OCI-LY1 (cell line): ENCODE results near the gene CCM2.

Experiments
- H2AFZ ChIP-seq: fragments of 200-600 bp; sonication (generic), shearing (Covaris generic); 2 replicates; pipeline ENCODE4 v1.6.0; 2014; ENCODE audit warnings: antibody characterized with exemption, mild to moderate bottlenecking, low read length
- H3F3A ChIP-seq: fragments of 200-600 bp; sonication (generic), shearing (Covaris generic); 2 replicates; pipeline ENCODE4 v1.6.0; 2014; ENCODE audit warnings: mild to moderate bottlenecking, antibody characterized with exemption, low read length, moderate library complexity; ENCODE audit not compliant: insufficient read depth
- H3K27ac ChIP-seq: fragments of 200-600 bp; sonication (generic); 2 replicates; pipeline ENCODE4 v1.5.1; 2014; ENCODE audit warnings: low read length, mixed run types, mild to moderate bottlenecking, low read depth; ENCODE audit not compliant: poor library complexity, severe bottlenecking
- H3K27me3 ChIP-seq: fragments of 200-600 bp; sonication (generic); 2 replicates; pipeline ENCODE4 v1.6.0; 2014; ENCODE audit warnings: antibody characterized with exemption, mild to moderate bottlenecking, low read length, moderate library complexity; ENCODE audit not compliant: insufficient read depth
- H3K36me3 ChIP-seq: fragments of 200-600 bp; sonication (generic); 2 replicates; pipeline ENCODE4 v1.6.1; 2014; ENCODE audit warnings: mild to moderate bottlenecking, antibody characterized with exemption, low read length, moderate library complexity, mixed read lengths; ENCODE audit not compliant: insufficient read depth
- H3K4me1 ChIP-seq: fragments of 200-600 bp; sonication (generic); 2 replicates; pipeline ENCODE4 v1.5.1; 2014; ENCODE audit warnings: mild to moderate bottlenecking, low read length, moderate library complexity; ENCODE audit not compliant: insufficient read depth, severe bottlenecking
- H3K4me2 ChIP-seq: fragments of 200-600 bp; sonication (generic), shearing (Covaris generic); 2 replicates; pipeline ENCODE4 v1.6.1; 2014; ENCODE audit warnings: low read length
- H3K4me3 ChIP-seq: fragments of 200-600 bp; sonication (generic); 2 replicates; pipeline ENCODE4 v1.5.1; 2014; ENCODE audit warnings: low read length, low read depth, mild to moderate bottlenecking, mixed read lengths; ENCODE audit not compliant: poor library complexity, severe bottlenecking
- H3K79me2 ChIP-seq: fragments of 200-600 bp; shearing (Covaris generic); 2 replicates; pipeline ENCODE4 v1.6.1; 2016; ENCODE audit warnings: mixed run types, low read length, mixed read lengths; ENCODE audit not compliant: insufficient read depth
- H3K9ac ChIP-seq: fragments of 200-600 bp; sonication (generic), shearing (Covaris generic); 2 replicates; pipeline ENCODE4 v1.6.1; 2014; ENCODE audit warnings: mild to moderate bottlenecking, low read length, mixed read lengths
- H3K9me2 ChIP-seq: fragments of 200-600 bp; sonication (generic), shearing (Covaris generic); 2 replicates; pipeline ENCODE4 v1.6.1; 2014; ENCODE audit warnings: low read depth, mild to moderate bottlenecking, low read length, mixed read lengths
- H3K9me3 ChIP-seq: fragments of 200-600 bp; shearing (Covaris generic); 2 replicates; pipeline ENCODE4 v1.6.1; 2014; ENCODE audit warnings: low read length, mixed read lengths
- H4K20me1 ChIP-seq: fragments of 200-600 bp; sonication (generic), shearing (Covaris generic); 2 replicates; pipeline ENCODE4 v1.6.0; 2016; ENCODE audit warnings: mild to moderate bottlenecking, low read length; ENCODE audit not compliant: insufficient read depth
- CTCF ChIP-seq: fragments of 200-600 bp; sonication (generic), shearing (Covaris generic); IDR thresholded peaks from 2 replicates; pipeline ENCODE4 v1.5.1; 2017; ENCODE audit warnings: mild to moderate bottlenecking, antibody characterized with exemption, low read length, moderate library complexity, mixed read lengths
- EZH2 ChIP-seq: fragments of 200-600 bp; sonication (generic), shearing (Covaris generic); IDR thresholded peaks from 2 replicates; pipeline ENCODE4 v1.8.0; 2017; ENCODE audit warnings: borderline replicate concordance, mixed run types, mild to moderate bottlenecking, antibody characterized with exemption, low read length, moderate library complexity, mixed read lengths

The CCM2 gene

DNA sequence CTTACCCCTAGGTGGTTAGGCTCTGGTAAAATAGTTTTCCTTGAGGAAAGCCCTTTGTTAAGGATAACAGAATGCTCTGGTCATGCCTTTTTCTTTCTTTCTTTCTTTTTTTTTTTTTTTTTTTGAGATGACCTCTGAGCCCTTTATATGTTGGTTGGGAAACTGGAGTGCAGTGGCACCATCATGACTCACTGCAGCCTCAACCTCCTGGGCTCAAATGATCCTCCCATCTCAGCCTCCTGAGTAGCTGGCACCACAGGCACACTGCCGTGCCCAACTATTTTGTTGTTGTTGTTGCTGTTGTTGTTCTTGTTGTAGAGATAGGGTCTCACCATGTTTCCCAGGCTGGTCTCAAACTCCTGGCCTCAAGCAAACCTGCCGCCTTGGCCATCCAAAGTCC lies 61.4 kb downstream of the CCM2 start:
- H3K27me3 ChIP-seq: no peaks in the 10 kb centered on the region
- no peaks in the 10 kb centered on the region for H3F3A ChIP-seq
- no peaks in the 10 kb centered on the region for H3K4me1 ChIP-seq
- TF ChIP-seq EZH2 (no peak), CTCF (no peak)
- no peak overlapping the region for H2AFZ ChIP-seq
- H3K36me3 ChIP-seq: peaks cover 85% of the 10 kb centered on the region
- no peak overlapping the region for H3K4me3 ChIP-seq
- H3K4me2 ChIP-seq: no peak overlapping the region
- H3K9ac ChIP-seq: no peak overlapping the region
- peaks cover 9% of the 10 kb centered on the region; the same call in 1 of the 2 replicates for H4K20me1 ChIP-seq
- no peaks in the 10 kb centered on the region for H3K9me3 ChIP-seq
- no peaks in the 10 kb centered on the region for H3K9me2 ChIP-seq
- H3K27ac ChIP-seq: no peak overlapping the region
- H3K79me2 ChIP-seq: peaks cover 73% of the 10 kb centered on the region

DNA sequence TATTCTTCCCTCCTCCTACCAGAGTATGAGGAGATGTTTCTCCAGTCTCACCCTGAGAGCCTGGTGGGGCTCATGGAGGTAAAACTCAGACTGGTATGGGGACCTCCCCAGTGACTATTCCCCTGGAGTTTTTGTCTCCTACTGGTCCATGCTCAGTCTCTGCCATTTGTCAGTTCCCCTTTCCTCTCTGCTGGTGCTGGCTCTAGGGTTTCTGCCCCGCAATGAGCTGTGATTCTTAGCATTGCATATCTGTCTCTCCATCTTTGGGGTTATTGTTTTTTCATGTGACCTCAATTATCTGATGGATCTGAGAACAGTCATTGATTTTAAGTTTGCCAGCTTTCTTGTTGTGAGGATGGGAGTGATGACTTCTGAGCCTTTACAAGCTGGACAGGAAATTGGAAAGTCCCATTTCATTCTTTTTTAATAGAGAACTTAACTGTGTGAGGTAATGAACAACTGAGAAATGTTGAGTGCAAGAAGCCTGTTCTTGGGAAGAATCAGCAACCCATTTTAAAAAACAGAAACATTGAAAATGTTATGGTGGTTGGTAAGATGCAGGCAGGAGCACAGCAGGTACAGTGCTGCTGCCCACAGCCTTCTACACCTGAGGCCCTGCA lies 61.9 kb downstream of the CCM2 start:
- Histone ChIP-seq H2AFZ (no peak overlapping the region), H3K4me1 (no peaks in the 10 kb centered on the region), H3K27me3 (no peaks in the 10 kb centered on the region), H3K27ac (no peak overlapping the region), H3F3A (no peaks in the 10 kb centered on the region), H4K20me1 (peaks cover 4% of the 10 kb centered on the region; the same call in 1 of the 2 replicates), H3K4me3 (no peak overlapping the region), H3K9me3 (no peaks in the 10 kb centered on the region), H3K9ac (no peak overlapping the region), H3K79me2 (peaks cover 67% of the 10 kb centered on the region), H3K4me2 (no peak overlapping the region), H3K36me3 (peaks cover 84% of the 10 kb centered on the region), H3K9me2 (no peaks in the 10 kb centered on the region)
- no peak for TF ChIP-seq EZH2
- TF ChIP-seq CTCF: no peak

DNA sequence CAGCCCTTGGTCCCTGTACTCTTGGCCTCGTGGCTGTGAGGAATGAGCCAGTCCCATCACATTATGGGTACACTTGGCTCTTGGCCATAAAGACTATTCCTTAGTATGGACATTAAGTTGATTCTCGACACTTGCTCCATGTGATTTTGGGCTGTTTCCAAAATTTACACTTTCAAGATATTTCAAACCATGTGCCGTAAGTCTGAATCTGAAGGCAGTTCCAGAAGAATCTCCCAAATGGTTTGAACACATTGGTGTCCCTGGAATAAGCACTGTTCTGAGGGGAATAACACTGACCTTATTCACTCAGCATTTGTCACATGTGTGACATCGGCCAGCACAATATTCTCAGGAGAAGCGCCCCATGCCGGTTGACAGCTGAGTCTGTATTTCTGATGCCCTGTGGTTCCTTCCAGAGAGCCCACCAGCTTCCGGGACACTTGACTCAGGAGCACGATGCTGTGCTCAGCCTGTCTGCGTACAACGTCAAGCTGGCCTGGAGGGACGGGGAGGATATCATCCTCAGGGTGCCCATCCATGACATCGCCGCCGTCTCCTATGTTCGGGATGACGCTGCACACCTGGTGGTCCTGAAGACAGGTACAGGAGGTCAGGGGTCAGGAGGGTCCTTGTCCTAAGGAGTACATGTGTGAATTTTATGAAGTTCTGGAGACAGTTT lies 64.2 kb downstream of the CCM2 start:
- H3K27me3 ChIP-seq: no peaks in the 10 kb centered on the region
- no peaks in the 10 kb centered on the region for H3F3A ChIP-seq
- no peak overlapping the region for H3K27ac ChIP-seq
- no peaks in the 10 kb centered on the region for H3K9me2 ChIP-seq
- H3K4me2 ChIP-seq: no peak overlapping the region
- H3K4me3 ChIP-seq: no peak overlapping the region
- H2AFZ ChIP-seq: no peak overlapping the region
- peaks cover 92% of the 10 kb centered on the region for H3K36me3 ChIP-seq
- TF ChIP-seq CTCF (no peak), EZH2 (no peak)
- H3K9ac ChIP-seq: no peak overlapping the region
- H3K4me1 ChIP-seq: no peaks in the 10 kb centered on the region
- H3K9me3 ChIP-seq: no peaks in the 10 kb centered on the region
- H3K79me2 ChIP-seq: peaks cover 47% of the 10 kb centered on the region
- H4K20me1 ChIP-seq: 0 out of 2 replicates have a peak, but pooled peaks cover 4% of the 10 kb centered on the region
